ENCODE results near the gene ZNF813. TPM values are rescaled to one million over a fixed set of nuclear protein-coding genes. Genes with fewer than 3 reads are reported as not detected.

Gene ZNF813
- total RNA-seq, 5 donors from 2014 or later (not counting 1 experiment from before 2014, with no cell fraction given): 4.4 to 7.6 (median 6.6) TPM

DNA sequence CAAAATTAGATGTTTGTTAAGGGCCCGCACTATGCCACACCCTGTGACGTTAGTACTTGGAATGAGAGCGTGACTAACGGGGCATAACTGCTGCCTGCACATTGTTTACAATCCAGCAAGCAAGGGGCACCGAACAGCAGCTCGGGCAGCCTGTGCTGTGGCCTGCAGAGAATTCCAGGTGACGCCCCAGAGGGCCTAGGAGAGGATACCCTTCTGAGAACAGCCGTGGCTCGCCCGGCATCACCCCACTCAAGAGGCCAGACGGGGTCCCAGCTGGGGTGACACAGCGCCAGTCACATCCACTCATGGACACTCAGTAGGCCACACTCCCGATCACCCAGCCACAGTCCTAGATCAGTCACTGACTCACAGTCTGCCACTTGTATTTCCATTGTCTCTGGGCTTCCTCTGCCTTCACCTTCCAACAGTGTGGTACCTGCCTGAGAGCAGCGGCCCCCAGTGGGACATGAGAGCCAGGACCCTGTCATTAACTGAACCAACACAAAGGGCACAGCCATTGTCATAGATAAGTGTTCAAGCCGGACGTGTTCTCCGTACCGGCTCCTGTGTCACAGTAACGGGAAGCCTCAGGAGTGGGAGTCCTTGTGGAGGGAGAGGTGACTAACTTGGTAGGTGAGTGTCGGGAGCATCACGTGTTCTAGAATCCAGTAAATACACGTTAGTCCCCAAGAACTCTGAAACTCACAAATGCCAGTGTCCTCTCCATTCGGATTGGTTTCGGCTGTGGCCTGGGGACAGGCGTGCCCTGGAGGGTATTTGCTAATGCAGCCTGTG lies 77.9 kb downstream of the ZNF813 start:
- Mint-ChIP-seq H3K4me3 (no peak overlapping the region), H3K9me3 (peaks cover 0 to 18% (median 12%) of the 10 kb centered on the region in 3 donors), H3K27ac (no peak overlapping the region), H3K36me3 (peaks cover 67% of the 10 kb centered on the region), H3K27me3 (no peaks in the 10 kb centered on the region), H3K4me1 (peaks cover 50 to 56% (median 54%) of the 10 kb centered on the region in 3 donors)
- Histone ChIP-seq H3K27me3 (replicated peaks in 1 of 2; ENCODE audit: control insufficient read depth in 2 of 2, extremely low read depth in 1 of 2, insufficient read depth in 2 of 2, low read length in 1 of 2) (no peaks in the 10 kb centered on the region), H3K36me3 (ENCODE audit: control insufficient read depth in 2 of 2, extremely low read depth in 1 of 2, insufficient read depth in 1 of 2, low read length in 1 of 2) (peaks cover 0 to 5% of the 10 kb centered on the region in 2 donors), H3K9me3 (no peaks in the 10 kb centered on the region), H3K27ac (ENCODE audit: low read length) (no peak overlapping the region), H3K4me3 (ENCODE audit: control insufficient read depth in 1 of 2, extremely low read depth in 1 of 2, low read length in 1 of 2) (no peak overlapping the region), H3K4me1 (ENCODE audit: control insufficient read depth in 1 of 2, extremely low read depth in 1 of 2, insufficient read depth in 2 of 2, low read length in 2 of 2) (no peaks in the 10 kb centered on the region)
- ATAC-seq (replicated peaks in 1 of 4) (peak in 1 of 4 experiments; percentile 17), DNase-seq (no peak)
- 92% methylated on average over 20 of the region's 25 CpGs for WGBS (ENCODE audit: insufficient coverage)
- ChIA-PET POLR2A (no interaction called here), CTCF (no interaction called here)

Other genes with a start within 250 kb of the ZNF813 start
- gene ZNF677, start 212.9 kb upstream of the ZNF813 start, total RNA-seq: 10 to 100 TPM in 4 of 5 donors, 1 to 10 TPM in 1; 8.0 to 20.1 (median 13.7) TPM
- not detected for gene VN1R2, start 209.4 kb upstream of the ZNF813 start, total RNA-seq
- not detected for gene VN1R4, start 200.0 kb upstream of the ZNF813 start, total RNA-seq
- 10 to 100 TPM in 3 of 5 donors, 1 to 10 TPM in 2; 7.4 to 14.7 (median 14.4) TPM for gene ZNF845, start 134.0 kb upstream of the ZNF813 start, total RNA-seq
- gene ZNF525, start 102.0 kb upstream of the ZNF813 start, total RNA-seq: 10 to 100 TPM; 20.1 to 27.0 (median 26.1) TPM
- 10 to 100 TPM in 4 of 5 donors, 1 to 10 TPM in 1; 8.7 to 19.9 (median 13.9) TPM for gene ZNF765, start 72.6 kb upstream of the ZNF813 start, total RNA-seq
- gene ZNF761, start 35.7 kb upstream of the ZNF813 start, total RNA-seq: 10 to 100 TPM in 3 of 5 donors, 1 to 10 TPM in 2; 9.6 to 14.5 (median 13.0) TPM
- gene ZNF331, start 70.4 kb downstream of the ZNF813 start, total RNA-seq: 100 to 1,000 TPM in 2 of 5 donors, 10 to 100 TPM in 3; 35.9 to 455 (median 48.5) TPM
- gene DPRX, start 164.3 kb downstream of the ZNF813 start, total RNA-seq: not detected

All from T-cell (primary cell).